ENCODE data around the gene MMP15. TPM values are rescaled to one million over a fixed set of nuclear protein-coding genes. Genes with fewer than 3 reads are reported as not detected.
"Not testable (repeated sequence)": the region's sequence is repeated elsewhere in the genome, so short reads cannot be mapped to it uniquely, and the experiment has no call there.

The MMP15 gene
- total RNA-seq (10 to 100 TPM in 1 of 4 donors, 1 to 10 TPM in 3; 2.3 to 10.5 (median 5.1) TPM), polyA plus RNA-seq (10 to 100 TPM; 10.8 to 54.0 (median 13.4) TPM)

DNA sequence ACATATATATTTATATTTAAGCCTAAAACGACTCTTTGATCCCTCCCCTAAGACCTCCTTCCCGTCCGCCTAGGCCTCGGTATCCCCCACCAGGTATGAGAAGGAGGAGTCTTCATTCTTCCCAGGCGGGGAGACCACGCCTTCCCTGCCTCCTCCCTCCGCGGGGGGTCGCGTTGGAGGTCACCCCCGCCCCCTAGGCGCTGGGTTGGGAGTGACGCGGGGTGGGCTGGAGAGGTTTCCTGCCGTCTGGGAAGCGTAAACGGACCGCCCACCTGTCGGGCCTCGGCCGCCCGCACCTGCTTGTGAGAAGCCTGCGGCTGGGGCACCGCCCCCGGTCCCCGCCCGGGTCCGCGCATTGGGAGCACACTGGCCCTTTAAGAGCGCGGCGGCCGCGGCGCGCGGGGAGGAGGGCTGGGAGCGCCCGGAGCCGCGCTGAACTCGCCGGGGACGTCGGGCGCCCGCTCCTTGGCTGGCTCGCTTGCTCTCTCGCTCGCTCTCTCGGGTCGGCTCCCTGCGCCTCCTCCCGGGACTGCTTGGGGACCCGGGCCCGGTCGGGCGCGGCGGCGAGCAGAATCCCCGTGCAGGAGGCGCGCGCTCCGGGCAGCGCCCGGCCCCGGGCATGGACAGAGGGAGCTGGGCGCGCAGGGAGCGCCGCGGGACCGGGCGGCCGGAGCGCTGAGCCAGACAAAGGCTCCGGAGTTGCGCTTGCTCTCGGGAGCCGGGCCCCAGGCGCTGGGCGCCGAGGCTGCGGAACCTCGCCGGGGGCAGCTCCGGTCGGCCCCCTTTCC lies at the start of gene MMP15:
TSS of gene MMP15 (plus strand) at position 404 of the 788 bp plus-strand sequence. CDS start 597 bp downstream, outside the sequence.
- Histone ChIP-seq H3K27me3 (no peaks in the 10 kb centered on the region), H3K9me3 (no peaks in the 10 kb centered on the region), H3K36me3 (no peaks in the 10 kb centered on the region), H3K4me3 (peak within 1 kb of the TSS; percentile 51 to 89 (median 70)), H3K27ac (peak within 1 kb of the TSS; percentile 86 to 91 (median 89)), H3K4me1 (peaks cover 1 to 74% (median 64%) of the 10 kb centered on the region in 4 donors)
- WGBS, 2 donors: 0% methylated on average over 90 of the region's 90 CpGs
- DNase-seq: peak; percentile 80
- intact Hi-C loops (cut with DNase I): loop anchor here (2.0 to 10.0 kb wide), 3 partner anchors 103 to 369 kb away; partner anchors contain the start of genes CFAP20, CSNK2A2 and GINS3
- TF ChIP-seq POLR2AphosphoS5 (IDR thresholded peaks at IDR 0.05) (peak in 2 of 4 donors; percentile 12 to 49), EP300 (IDR thresholded peaks at IDR 0.05) (no peak), POLR2A (IDR thresholded peaks at IDR 0.05) (no peak), CTCF (IDR thresholded peaks at IDR 0.05) (no peak)

DNA sequence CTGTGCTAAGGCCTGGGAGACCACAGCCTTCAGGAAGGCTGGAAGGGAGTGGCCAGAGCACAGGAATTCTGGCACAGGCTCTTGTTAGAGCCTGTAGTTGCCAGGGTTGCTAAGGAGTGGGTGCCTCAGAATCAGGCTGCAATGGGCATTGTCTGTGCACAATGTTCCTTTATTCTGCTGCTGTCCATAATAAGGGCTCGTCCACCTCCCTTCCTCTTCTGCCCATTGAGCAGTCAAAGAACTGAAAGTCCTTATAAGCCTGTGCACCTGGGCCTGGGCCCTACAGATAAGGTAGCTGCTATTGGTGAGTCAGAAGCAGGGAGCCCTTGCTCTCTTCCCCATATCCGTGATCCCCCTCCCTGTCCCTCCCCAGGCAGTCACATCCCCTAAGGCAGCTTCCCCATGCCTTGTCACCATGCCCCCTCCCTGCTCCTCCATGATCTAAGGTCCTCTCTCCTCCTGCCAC lies 49.2 kb upstream of the MMP15 start:
- Histone ChIP-seq H3K27me3 (no peaks in the 10 kb centered on the region), H3K36me3 (no peaks in the 10 kb centered on the region), H3K9me3 (no peaks in the 10 kb centered on the region), H3K4me3 (no peak overlapping the region), H3K4me1 (peaks cover 0 to 7% (median 0%) of the 10 kb centered on the region in 4 donors), H3K27ac (peak overlapping the region in 1 of 4 donors; percentile 46)
- no peak for TF ChIP-seq EP300 (IDR thresholded peaks at IDR 0.05)
- no peak for TF ChIP-seq POLR2A (IDR thresholded peaks at IDR 0.05)
- TF ChIP-seq CTCF (IDR thresholded peaks at IDR 0.05): no peak
- no peak for TF ChIP-seq POLR2AphosphoS5 (IDR thresholded peaks at IDR 0.05)
- no peak for DNase-seq
- 32 to 58% methylated on average over 2 of the region's 2 CpGs for WGBS, 2 donors
- intact Hi-C loops (cut with DNase I): no loop called here

DNA sequence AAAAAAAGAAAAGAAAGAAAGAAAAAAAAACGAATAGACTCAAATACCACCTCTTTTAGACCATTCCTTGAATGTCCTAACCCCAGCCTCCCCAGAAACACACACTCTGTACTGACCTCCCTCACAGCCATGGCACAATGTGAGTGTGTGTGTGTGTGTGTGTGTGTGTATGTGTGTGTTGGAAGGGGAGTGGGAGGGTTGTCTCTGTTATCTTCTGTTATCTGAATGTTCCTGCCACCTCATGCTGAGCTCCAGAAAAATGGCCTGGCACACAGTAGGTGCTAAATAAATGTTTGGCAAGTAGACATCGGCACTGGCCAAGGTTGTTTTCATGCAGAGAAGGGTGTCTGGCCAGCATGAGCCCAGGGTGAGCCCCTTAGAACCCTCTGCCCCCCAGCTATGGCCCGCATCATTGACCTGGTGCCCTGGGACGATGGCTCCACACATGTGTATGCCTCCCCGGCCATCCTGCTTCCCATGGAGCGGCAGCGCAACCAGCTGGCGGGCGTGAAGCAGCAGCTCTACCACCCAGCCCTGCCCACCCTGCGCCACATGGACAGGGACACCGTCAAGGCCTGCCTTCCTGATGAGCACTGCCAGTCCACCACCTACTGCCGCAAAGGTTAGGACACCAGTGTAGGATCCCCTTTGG lies 48.0 kb upstream of the MMP15 start:
- Histone ChIP-seq H3K4me3 (no peak overlapping the region), H3K27ac (no peak overlapping the region), H3K9me3 (no peaks in the 10 kb centered on the region), H3K36me3 (no peaks in the 10 kb centered on the region), H3K27me3 (no peaks in the 10 kb centered on the region), H3K4me1 (peaks cover 0 to 7% (median 0%) of the 10 kb centered on the region in 4 donors)
- WGBS, 2 donors: 87 to 88% methylated on average over 12 of the region's 12 CpGs
- no peak for TF ChIP-seq POLR2AphosphoS5 (IDR thresholded peaks at IDR 0.05)
- no peak for TF ChIP-seq POLR2A (IDR thresholded peaks at IDR 0.05)
- no peak for TF ChIP-seq CTCF (IDR thresholded peaks at IDR 0.05)
- no peak for TF ChIP-seq EP300 (IDR thresholded peaks at IDR 0.05)
- no peak for DNase-seq
- intact Hi-C loops (cut with DNase I): no loop called here

- not testable (repeated sequence) for H3K27ac ChIP-seq
These were observed 47.5 kb upstream of the MMP15 start for GRCh38 chr16:57978070-57978465.

GRCh38 chr16:57979006-57979585 lies 46.5 kb upstream of the MMP15 start:
- intact Hi-C loops (cut with DNase I): no loop called here
- TF ChIP-seq POLR2A (IDR thresholded peaks at IDR 0.05): no peak
- TF ChIP-seq CTCF (IDR thresholded peaks at IDR 0.05): no peak
- TF ChIP-seq EP300 (IDR thresholded peaks at IDR 0.05): no peak
- no peak for TF ChIP-seq POLR2AphosphoS5 (IDR thresholded peaks at IDR 0.05)
- no peak overlapping the region for H3K27ac ChIP-seq
- no peak for DNase-seq
- H3K9me3 ChIP-seq: no peaks in the 10 kb centered on the region
- H3K36me3 ChIP-seq: no peaks in the 10 kb centered on the region
- 86 to 89% methylated on average over 11 of the region's 11 CpGs for WGBS, 2 donors
- peaks cover 0 to 7% (median under 1%) of the 10 kb centered on the region in 4 donors for H3K4me1 ChIP-seq
- no peak overlapping the region for H3K4me3 ChIP-seq
- H3K27me3 ChIP-seq: peaks cover 0 to under 1% (median 0%) of the 10 kb centered on the region in 3 donors

More at GRCh38 chr16:57978070-57978465, 47.5 kb upstream of the MMP15 start:
- intact Hi-C loops (cut with DNase I); H3K27me3 ChIP-seq; H3K9me3 ChIP-seq; H3K36me3 ChIP-seq; H3K4me3 ChIP-seq; DNase-seq; H3K4me1 ChIP-seq: not testable (repeated sequence)
- WGBS, 2 donors: 90 to 95% methylated on average over 2 of the region's 2 CpGs
